Brain microvascular endothelial cell (primary cell): ENCODE data around the gene RBM26.
"Not testable (repeated sequence)": the region's sequence is repeated elsewhere in the genome, so short reads cannot be mapped to it uniquely, and the experiment has no call there.

Source experiments
- DNase-seq: peaks from one replicate; pipeline ENCODE4 v3.0.0-alpha.2; 2020
- H3K27ac ChIP-seq: fragments of 250-450 bp; sonication (Bioruptor Pico); 2 replicates; pipeline ENCODE4 v1.5.1; 2020; ENCODE audit warnings: mild to moderate bottlenecking, moderate library complexity
- H3K27me3 ChIP-seq: fragments of 250-450 bp; sonication (Bioruptor Pico); replicated peaks from 2 replicates; pipeline ENCODE4 v1.5.1; 2020; ENCODE audit warnings: mild to moderate bottlenecking
- H3K36me3 ChIP-seq: fragments of 250-450 bp; sonication (Bioruptor Pico); replicated peaks from 2 replicates; pipeline ENCODE4 v1.5.1; 2020; ENCODE audit warnings: mild to moderate bottlenecking
- H3K4me3 ChIP-seq: 2 replicates; pipeline ENCODE4 v1.5.1; 2011; ENCODE audit warnings: low read depth, mild to moderate bottlenecking, control low read depth, low read length, moderate library complexity
- in situ Hi-C: cut with HindIII; loops from 2 replicates; pipeline ENCODE4 v1.10.0; 2017; ENCODE audit warnings: low sequenced_read_pairs, low pct_ligation_motif_present
- TF ChIP-seq, protein P1 (sequence below): IDR thresholded peaks from 2 replicates; pipeline ENCODE4 v1.5.1; 2011; ENCODE audit warnings: low read depth, mild to moderate bottlenecking, moderate library complexity, low read length, control low read depth, inconsistent platforms; ENCODE audit errors: missing control alignments

RBM26 gene

GRCh38 chr13:79285159-79285558 lies 120.9 kb downstream of the RBM26 start:
- Histone ChIP-seq H3K36me3 (no peaks in the 10 kb centered on the region), H3K27ac (no peak overlapping the region), H3K27me3 (no peaks in the 10 kb centered on the region), H3K4me3 (no peak overlapping the region)
- TF ChIP-seq, protein P1, sequence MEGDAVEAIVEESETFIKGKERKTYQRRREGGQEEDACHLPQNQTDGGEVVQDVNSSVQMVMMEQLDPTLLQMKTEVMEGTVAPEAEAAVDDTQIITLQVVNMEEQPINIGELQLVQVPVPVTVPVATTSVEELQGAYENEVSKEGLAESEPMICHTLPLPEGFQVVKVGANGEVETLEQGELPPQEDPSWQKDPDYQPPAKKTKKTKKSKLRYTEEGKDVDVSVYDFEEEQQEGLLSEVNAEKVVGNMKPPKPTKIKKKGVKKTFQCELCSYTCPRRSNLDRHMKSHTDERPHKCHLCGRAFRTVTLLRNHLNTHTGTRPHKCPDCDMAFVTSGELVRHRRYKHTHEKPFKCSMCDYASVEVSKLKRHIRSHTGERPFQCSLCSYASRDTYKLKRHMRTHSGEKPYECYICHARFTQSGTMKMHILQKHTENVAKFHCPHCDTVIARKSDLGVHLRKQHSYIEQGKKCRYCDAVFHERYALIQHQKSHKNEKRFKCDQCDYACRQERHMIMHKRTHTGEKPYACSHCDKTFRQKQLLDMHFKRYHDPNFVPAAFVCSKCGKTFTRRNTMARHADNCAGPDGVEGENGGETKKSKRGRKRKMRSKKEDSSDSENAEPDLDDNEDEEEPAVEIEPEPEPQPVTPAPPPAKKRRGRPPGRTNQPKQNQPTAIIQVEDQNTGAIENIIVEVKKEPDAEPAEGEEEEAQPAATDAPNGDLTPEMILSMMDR, result no peak
- DNase-seq, result no peak
- in situ Hi-C loops, result no loop called here

GRCh38 chr13:79283742-79284141 lies 122.3 kb downstream of the RBM26 start:
- Histone ChIP-seq H3K27me3 (no peaks in the 10 kb centered on the region), H3K27ac (no peak overlapping the region), H3K36me3 (no peaks in the 10 kb centered on the region), H3K4me3 (no peak overlapping the region)
- no peak for DNase-seq
- in situ Hi-C loops, result no loop called here
- TF ChIP-seq, protein P1, result no peak

DNA sequence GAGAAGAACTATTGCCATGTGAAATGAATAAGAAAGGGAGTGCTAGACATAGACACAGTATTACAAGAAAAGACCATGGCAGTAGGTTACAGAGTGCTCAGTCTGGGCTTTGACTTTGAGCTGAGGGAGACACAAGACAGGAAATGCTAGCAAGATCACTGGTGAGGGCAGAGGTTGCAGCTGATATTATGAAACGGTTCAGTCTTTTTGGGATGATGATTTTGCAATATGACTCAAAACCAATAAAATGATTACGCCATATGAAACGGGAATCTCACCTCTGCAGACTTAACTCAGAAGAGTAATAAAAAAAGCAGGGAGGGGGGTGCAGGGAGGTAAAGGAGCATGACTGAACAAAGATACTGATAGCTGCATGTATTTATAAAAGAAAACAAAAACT lies 123.1 kb downstream of the RBM26 start:
- no peak for DNase-seq
- in situ Hi-C loops, result no loop called here

GRCh38 chr13:79282508-79282907 lies 123.5 kb downstream of the RBM26 start:
- TF ChIP-seq, protein P1, result no peak
- H3K4me3 ChIP-seq, result no peak overlapping the region
- no peak for DNase-seq
- in situ Hi-C loops, result no loop called here
- no peak overlapping the region for H3K27ac ChIP-seq
- no peaks in the 10 kb centered on the region for H3K27me3 ChIP-seq
- H3K36me3 ChIP-seq, result no peaks in the 10 kb centered on the region

More for the DNA sequence above, 123.1 kb downstream of the RBM26 start:
- Histone ChIP-seq H3K36me3 (no peaks in the 10 kb centered on the region), H3K27me3 (no peaks in the 10 kb centered on the region), H3K27ac (no peak overlapping the region), H3K4me3 (no peak overlapping the region)
- TF ChIP-seq, protein P1, result no peak

DNA sequence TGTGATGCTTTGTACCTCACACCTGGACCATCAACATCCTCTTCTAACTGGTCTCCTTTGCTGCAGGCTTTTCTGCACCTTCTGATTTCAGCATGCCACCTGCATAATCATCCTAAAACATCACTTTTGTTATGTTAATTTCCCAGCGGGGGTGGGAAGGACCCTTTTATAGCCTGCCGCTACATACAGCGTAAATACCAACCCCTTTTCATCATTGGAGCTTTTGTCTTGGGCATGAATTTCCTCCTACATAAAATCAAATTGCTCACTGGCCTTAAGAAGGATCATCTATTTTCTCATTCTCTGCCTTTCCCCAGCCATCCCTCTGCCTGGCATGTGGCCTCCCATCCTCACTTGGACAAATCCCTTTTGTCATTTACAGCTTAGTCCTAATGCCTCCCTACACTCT lies 124.7 kb downstream of the RBM26 start:
- no peak overlapping the region for H3K4me3 ChIP-seq
- no peak for DNase-seq
- TF ChIP-seq, protein P1, result no peak

DNA sequence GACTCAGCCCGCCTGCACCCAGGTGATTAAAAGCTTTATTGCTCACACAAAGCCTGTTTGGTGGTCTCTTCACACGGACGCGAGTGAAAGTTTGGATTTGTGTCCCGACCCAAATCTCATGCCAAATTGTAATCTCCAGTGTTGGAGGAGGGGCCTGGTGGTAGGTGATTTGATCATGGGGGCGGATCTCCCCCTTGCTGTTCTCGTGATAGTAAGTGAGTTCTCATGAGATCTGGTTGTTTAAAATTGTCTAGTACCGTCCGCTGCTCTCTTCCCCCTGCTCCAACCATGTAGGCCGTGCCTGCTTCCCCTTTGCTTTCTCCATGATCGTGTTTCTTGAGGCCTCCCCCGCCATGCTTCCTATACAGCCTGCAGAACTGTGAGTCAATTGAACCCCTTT lies 126.3 kb downstream of the RBM26 start:
- DNase-seq, H3K36me3 ChIP-seq, in situ Hi-C loops, H3K27me3 ChIP-seq, H3K4me3 ChIP-seq, H3K27ac ChIP-seq: not testable (repeated sequence)

More for the DNA sequence above, 124.7 kb downstream of the RBM26 start:
- H3K36me3 ChIP-seq, result no peaks in the 10 kb centered on the region
- in situ Hi-C loops, result no loop called here
- H3K27ac ChIP-seq, result no peak overlapping the region
- H3K27me3 ChIP-seq, result no peaks in the 10 kb centered on the region
